ENCODE measurements around the gene BMS1.
"Not testable (repeated sequence)": the region's sequence is repeated elsewhere in the genome, so short reads cannot be mapped to it uniquely, and the experiment has no call there.

Gene BMS1

GRCh38 chr10:42801135-42801534, 18.5 kb downstream of the BMS1 start:
- no peak for DNase-seq

GRCh38 chr10:42802876-42803275, 20.3 kb downstream of the BMS1 start:
- DNase-seq: no peak

- DNase-seq: no peak
These were observed 27.1 kb downstream of the BMS1 start for GRCh38 chr10:42809676-42810075.

GRCh38 chr10:42812028-42812427, 29.4 kb downstream of the BMS1 start:
- no peak for DNase-seq

GRCh38 chr10:42813989-42814687, 31.5 kb downstream of the BMS1 start:
- DNase-seq: not testable (repeated sequence)

GRCh38 chr10:42816334-42816733, 33.7 kb downstream of the BMS1 start:
- DNase-seq: not testable (repeated sequence)

DNA sequence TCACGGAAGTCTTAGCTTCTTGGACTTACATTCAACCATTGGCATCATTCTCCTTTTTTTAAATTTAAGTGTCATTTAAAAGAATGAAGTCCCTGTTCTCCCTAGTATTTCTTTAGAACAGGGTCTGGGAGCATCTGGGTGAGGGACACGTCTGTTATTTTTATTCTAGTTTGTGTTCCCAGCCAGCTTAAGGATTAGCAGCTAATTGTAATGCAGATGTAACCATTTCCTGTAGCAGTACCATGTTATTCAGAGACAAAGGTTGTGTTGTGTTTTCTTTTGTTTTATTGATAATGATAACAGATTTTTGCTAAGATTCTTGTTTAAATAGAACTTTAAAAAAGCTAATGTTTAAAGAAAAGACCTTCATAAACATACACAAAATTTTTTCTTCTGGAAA, 34.3 kb downstream of the BMS1 start:
- no peak for DNase-seq

DNA sequence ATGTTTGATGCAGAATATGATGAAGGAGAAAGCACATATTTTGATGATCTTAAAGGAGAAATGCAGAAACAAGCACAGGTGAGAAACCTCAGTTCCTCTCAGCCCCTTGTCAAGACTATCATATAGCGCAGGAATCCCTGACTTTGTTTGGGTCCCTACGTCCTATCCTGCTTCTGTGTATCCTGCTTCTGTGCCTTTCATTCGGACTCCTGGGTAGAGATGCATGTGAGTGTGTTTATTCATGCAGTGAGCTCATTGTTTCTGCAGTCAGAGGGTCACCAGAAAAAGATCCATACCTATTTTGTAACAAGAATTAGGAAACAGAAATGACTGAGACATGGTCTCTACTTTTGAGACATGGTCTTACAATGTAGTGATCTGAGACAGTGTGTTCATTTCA, 34.8 kb downstream of the BMS1 start:
- not testable (repeated sequence) for DNase-seq

GRCh38 chr10:42826759-42827158, 44.2 kb downstream of the BMS1 start:
- DNase-seq: not testable (repeated sequence)

- DNase-seq: no peak
These were observed 44.6 kb downstream of the BMS1 start for GRCh38 chr10:42827201-42827600.

GRCh38 chr10:42828391-42828790, 45.8 kb downstream of the BMS1 start:
- not testable (repeated sequence) for DNase-seq

- DNase-seq: no peak
These were observed 47.6 kb downstream of the BMS1 start for GRCh38 chr10:42830237-42830636.

DNA sequence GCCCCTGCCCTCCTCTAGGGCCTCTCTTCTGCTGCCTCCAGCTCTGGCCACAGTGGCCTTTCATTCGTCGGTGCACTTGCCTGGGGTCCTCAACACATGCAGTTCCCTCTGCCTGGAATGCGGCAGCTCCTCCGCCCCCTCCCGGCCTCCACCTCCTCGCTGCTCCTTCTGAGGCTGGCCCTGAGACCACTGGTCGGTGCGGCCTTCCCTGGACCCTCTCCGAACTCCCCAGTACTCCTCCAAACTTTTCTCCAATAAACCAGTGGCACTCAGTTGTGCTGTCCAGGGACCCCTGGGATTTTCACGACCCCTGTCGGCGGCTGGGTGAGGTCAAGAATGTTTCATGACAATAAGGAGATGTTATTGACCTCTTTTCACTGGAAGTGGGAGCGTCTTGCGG, 53.5 kb downstream of the BMS1 start:
- no peak for DNase-seq

DNA sequence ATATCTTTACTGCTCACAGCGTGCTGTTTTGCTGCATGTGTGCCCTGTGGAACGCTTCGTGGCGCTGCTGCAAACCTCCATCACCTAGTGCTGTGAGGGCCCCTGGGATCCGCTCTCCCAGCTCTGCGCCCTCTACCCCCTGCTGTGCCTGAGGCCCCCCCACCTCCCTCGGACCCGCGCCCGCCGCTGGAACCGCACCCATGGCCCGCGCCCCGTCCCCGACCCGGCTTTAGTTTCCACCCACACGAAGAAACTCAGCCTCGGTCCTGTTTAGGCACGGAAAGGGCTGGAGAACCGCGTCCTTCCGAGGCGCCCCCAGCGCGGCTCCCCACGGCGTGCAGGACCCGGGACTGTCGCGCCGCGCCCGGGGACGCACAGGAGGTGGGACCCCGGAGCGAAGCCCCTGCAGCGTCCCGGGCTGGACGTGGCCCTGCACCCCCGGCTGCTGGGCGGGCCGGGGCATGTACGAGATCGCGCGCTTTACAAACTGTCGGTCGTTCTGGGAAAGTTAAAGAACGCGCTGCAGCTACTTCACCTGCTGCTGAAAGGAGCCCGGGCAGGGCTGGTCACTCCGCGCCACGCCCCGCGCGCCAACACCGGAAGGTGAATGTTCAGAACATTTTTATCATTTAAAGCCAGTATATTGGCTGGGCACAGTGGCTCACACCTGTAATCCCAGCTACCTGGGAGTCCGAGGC, 54.3 kb downstream of the BMS1 start:
- DNase-seq: no peak

GRCh38 chr10:42844810-42845209, 62.2 kb downstream of the BMS1 start:
- not testable (repeated sequence) for DNase-seq

DNA sequence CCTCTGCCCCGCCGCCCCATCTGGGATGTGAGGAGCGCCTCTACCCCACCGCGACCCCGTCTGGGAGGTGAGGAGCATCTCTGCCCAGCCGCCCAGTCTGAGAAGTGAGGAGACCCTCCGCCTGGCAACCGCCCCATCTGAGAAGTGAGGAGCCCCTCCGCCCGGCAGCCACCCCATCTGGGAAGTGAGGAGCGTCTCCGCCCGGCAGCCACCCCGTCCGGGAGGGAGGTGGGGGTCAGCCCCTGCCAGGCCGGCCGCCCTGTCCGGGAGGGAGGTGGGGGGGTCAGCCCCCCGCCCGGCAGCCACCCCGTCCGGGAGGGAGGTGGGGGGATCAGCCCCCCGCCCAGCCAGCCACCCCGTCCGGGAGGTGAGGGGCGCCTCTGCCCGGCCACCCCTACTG, 64.7 kb downstream of the BMS1 start:
- not testable (repeated sequence) for DNase-seq

- no peak for DNase-seq
These were observed 68.3 kb downstream of the BMS1 start for GRCh38 chr10:42850931-42851330.

- no peak for DNase-seq
These were observed 76.7 kb downstream of the BMS1 start for GRCh38 chr10:42859256-42859655.

- DNase-seq: not testable (repeated sequence)
These were observed 77.4 kb downstream of the BMS1 start for GRCh38 chr10:42860016-42860415.

DNA sequence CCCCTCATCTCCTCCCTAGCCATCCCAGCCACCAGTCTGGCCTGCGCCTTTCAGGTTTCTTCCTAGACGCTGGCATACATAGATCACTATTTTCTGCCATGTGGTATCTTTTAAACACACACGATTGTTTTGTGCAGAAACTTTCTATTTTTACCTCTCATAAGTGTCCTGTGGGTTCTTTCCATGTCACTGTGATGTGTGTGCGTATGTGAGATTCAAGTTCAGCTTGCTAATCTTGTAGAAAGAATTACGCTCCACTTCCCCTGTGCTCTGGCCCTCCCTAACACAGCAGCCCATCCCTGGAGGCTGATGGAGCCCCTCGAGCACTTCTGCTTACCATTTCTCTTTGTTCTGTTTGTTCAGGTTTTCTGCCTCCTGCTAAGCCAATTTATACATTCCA, 80.2 kb downstream of the BMS1 start:
- DNase-seq: not testable (repeated sequence)

GRCh38 chr10:42864575-42864974, 82.0 kb downstream of the BMS1 start:
- no peak for DNase-seq

GRCh38 chr10:42865716-42866114, 83.1 kb downstream of the BMS1 start:
- DNase-seq: peak in 1 of 2 experiments; percentile 11

GRCh38 chr10:42866115-42866995, 83.8 kb downstream of the BMS1 start:
- DNase-seq: peak; percentile 63 to 73

All from activated T-cell treated with anti-CD3 and anti-CD28 coated beads, Interleukin-2, amount 50 U/mL, for 48 hours (primary cell).